ENCODE measurements around the gene THEM5.

GRCh38 chr1:151853411-151853943 is at the start of gene THEM5:
- no peak for TF ChIP-seq POLR2AphosphoS5 (IDR thresholded peaks at IDR 0.05)
- no peak for TF ChIP-seq POLR2A (IDR thresholded peaks at IDR 0.05)
- no peak for TF ChIP-seq CTCF (IDR thresholded peaks at IDR 0.05)

Measured in breast epithelium (tissue), 3 donors.